HCT116 (cell line): ENCODE data around the gene SLAMF8. TPM values are rescaled to one million over a fixed set of nuclear protein-coding genes. Genes with fewer than 3 reads are reported as not detected.

Experiments used
- ATAC-seq: fragments of 200-7000 bp; cut with Tn5 transposase; 2 replicates; pipeline ENCODE4 v1.9.1; 2020; ENCODE audit warnings: mild to moderate bottlenecking, moderate library complexity
- BruUV-seq: library from RNA; stranded (reverse); fragments of 400-500 nt; replicated peaks from 2 replicates; lab custom pipeline; 2021; lab: Mats Ljungman, UMichigan
- CTCF ChIA-PET: fragments of 300-600 bp; sonication (Branson Sonifier 250); formaldehyde crosslinking; loops from one replicate; lab custom pipeline; 2021; ENCODE audit warnings: antibody characterized with exemption; lab: Charles Lee
- POLR2A ChIA-PET: fragments of 300-600, 350-600 bp; sonication (Branson Sonifier 250); formaldehyde crosslinking; loops from one replicate; lab custom pipeline; 2021; ENCODE audit warnings: antibody characterized with exemption; lab: Charles Lee
- RAD21 ChIA-PET, 2 experiments: fragments of 300-600 bp; sonication (Branson Sonifier 250); formaldehyde crosslinking; loops; one replicate each; lab custom pipeline; 2023; ENCODE audit warnings: low total read pairs in 2 of 2; ENCODE audit not compliant: uncharacterized antibody in 2 of 2, unreplicated experiment in 2 of 2, low non-redundant PET in 1 of 2; lab: Charles Lee
- DNase-seq: peaks from one replicate; pipeline ENCODE4 v3.0.0-alpha.2; 2010; ENCODE audit warnings: low read depth, low spot score
- H2AFZ ChIP-seq: fragments of 200-600 bp; shearing (Covaris generic), sonication (generic); 2 replicates; pipeline ENCODE4 v1.6.1; 2017; ENCODE audit warnings: low read depth, mixed run types, mixed read lengths, antibody characterized with exemption, low read length; ENCODE audit not compliant: poor library complexity, severe bottlenecking
- H3K27ac ChIP-seq: 2 replicates; pipeline ENCODE4 v1.5.1; 2012; ENCODE audit warnings: low read depth, low read length
- H3K27me3 ChIP-seq: fragments of 200-600 bp; sonication (generic); 2 replicates; pipeline ENCODE4 v1.6.1; 2016; ENCODE audit warnings: mixed run types, low read length, mixed read lengths; ENCODE audit not compliant: insufficient read depth
- H3K36me3 ChIP-seq, 2 experiments: fragments of 200-500 bp in 1 of 2; fragments of 200-600 bp in 1 of 2; sonication (Bioruptor generic) in 1 of 2; sonication (generic) in 1 of 2; 2 replicates each; pipeline versions ENCODE4 v1.5.1 to v1.6.1; 2014 to 2016; ENCODE audit warnings: low read length in 2 of 2, inconsistent platforms in 1 of 2, mixed read lengths in 1 of 2, mixed run types in 1 of 2; ENCODE audit not compliant: insufficient read depth in 2 of 2, control insufficient read depth in 1 of 2
- H3K4me1 ChIP-seq, 2 experiments: fragments of 200-600 bp in 1 of 2; sonication (generic) in 1 of 2; 2 replicates each; pipeline versions ENCODE4 v1.5.1 to v1.6.1; 2012 to 2017; ENCODE audit warnings: low read length in 2 of 2, inconsistent platforms in 1 of 2, mild to moderate bottlenecking in 1 of 2, mixed read lengths in 1 of 2, mixed run types in 1 of 2, moderate library complexity in 1 of 2; ENCODE audit not compliant: insufficient read depth in 2 of 2, control insufficient read depth in 1 of 2
- H3K4me2 ChIP-seq: fragments of 200-600 bp; sonication (generic); 2 replicates; pipeline ENCODE4 v1.6.1; 2017; ENCODE audit warnings: mixed run types, low read length, mixed read lengths
- H3K4me3 ChIP-seq, 2 experiments: fragments of 200-600 bp in 1 of 2; sonication (generic) in 1 of 2; replicated peaks in 1 of 2; 2 replicates each; pipeline ENCODE4 v1.5.1; 2011 to 2016; ENCODE audit warnings: low read length in 2 of 2, control low read depth in 1 of 2, low read depth in 1 of 2, mild to moderate bottlenecking in 1 of 2, mixed read lengths in 1 of 2, mixed run types in 1 of 2
- H3K79me2 ChIP-seq: fragments of 200-600 bp; sonication (generic); 2 replicates; pipeline ENCODE4 v1.6.1; 2017; ENCODE audit warnings: mild to moderate bottlenecking, mixed run types, low read length, moderate library complexity, mixed read lengths; ENCODE audit not compliant: insufficient read depth
- H3K9ac ChIP-seq: fragments of 200-600 bp; sonication (generic); 2 replicates; pipeline ENCODE4 v1.6.1; 2016; ENCODE audit warnings: low read length, mixed read lengths
- H3K9me2 ChIP-seq: fragments of 200-600 bp; sonication (generic), shearing (Covaris generic); 2 replicates; pipeline ENCODE4 v1.6.1; 2017; ENCODE audit warnings: mixed run types, mild to moderate bottlenecking, moderate library complexity; ENCODE audit not compliant: insufficient read depth
- H3K9me3 ChIP-seq, 2 experiments: fragments of 200-500 bp in 1 of 2; fragments of 200-600 bp in 1 of 2; sonication (Bioruptor generic) in 1 of 2; sonication (generic) in 1 of 2; 2 replicates each; pipeline ENCODE4 v1.6.1; 2014 to 2017; ENCODE audit warnings: low read length in 2 of 2, mixed read lengths in 2 of 2, inconsistent platforms in 1 of 2, low read depth in 1 of 2, mild to moderate bottlenecking in 1 of 2, mixed run types in 1 of 2, moderate library complexity in 1 of 2; ENCODE audit not compliant: control insufficient read depth in 1 of 2, insufficient read depth in 1 of 2
- H4K20me1 ChIP-seq: fragments of 200-600 bp; sonication (generic), shearing (Covaris generic); 2 replicates; pipeline ENCODE4 v1.6.1; 2017; ENCODE audit warnings: mixed run types, mild to moderate bottlenecking, moderate library complexity; ENCODE audit not compliant: insufficient read depth
- CEBPB ChIP-seq: IDR thresholded peaks from 2 replicates; pipeline ENCODE4 v1.6.1; 2012; ENCODE audit warnings: low read depth
- CTCF ChIP-seq, 3 experiments: fragments of 200-600 bp in 1 of 3; sonication (generic) in 1 of 3; IDR thresholded peaks in 2 of 3; conservative IDR thresholded peaks in 1 of 3; 2 replicates each; pipeline ENCODE4 v1.5.1; 2012 to 2017; ENCODE audit warnings: low read depth in 2 of 3, low read length in 2 of 3, antibody characterized with exemption in 1 of 3, borderline replicate concordance in 1 of 3, control low read depth in 1 of 3, mild to moderate bottlenecking in 1 of 3, mixed read lengths in 1 of 3, mixed run types in 1 of 3, moderate library complexity in 1 of 3; ENCODE audit not compliant: insufficient read depth in 1 of 3
- EGR1 ChIP-seq: IDR thresholded peaks from 2 replicates; pipeline ENCODE4 v1.6.1; 2012; ENCODE audit warnings: low read depth
- ELF1 ChIP-seq: IDR thresholded peaks from 2 replicates; pipeline ENCODE4 v1.6.1; 2012; ENCODE audit warnings: low read depth, borderline replicate concordance
- EZH2 ChIP-seq: fragments of 200-600 bp; sonication (generic); IDR thresholded peaks from 2 replicates; pipeline ENCODE4 v1.6.1; 2017; ENCODE audit warnings: antibody characterized with exemption, mixed run types
- EZH2phosphoT487 ChIP-seq: fragments of 200-600 bp; IDR thresholded peaks from 2 replicates; pipeline ENCODE4 v1.6.1; 2018; ENCODE audit warnings: antibody characterized with exemption, borderline replicate concordance
- JUND ChIP-seq: IDR thresholded peaks from 2 replicates; pipeline ENCODE4 v1.6.1; 2012
- POLR2A ChIP-seq: IDR thresholded peaks from 2 replicates; pipeline ENCODE4 v1.7.0; 2011; ENCODE audit warnings: borderline replicate concordance; ENCODE audit not compliant: insufficient read depth, insufficient read length; ENCODE audit errors: extremely low read depth
- POLR2AphosphoS5 ChIP-seq: IDR thresholded peaks from 2 replicates; pipeline ENCODE4 v1.6.1; 2011; ENCODE audit warnings: mild to moderate bottlenecking, low read depth, low read length, moderate library complexity
- REST ChIP-seq: IDR thresholded peaks from 2 replicates; pipeline ENCODE4 v1.6.1; 2012; ENCODE audit warnings: low read depth
- SRF ChIP-seq: IDR thresholded peaks from 2 replicates; pipeline ENCODE4 v1.6.1; 2012; ENCODE audit warnings: low read depth
- TCF7L2 ChIP-seq: IDR thresholded peaks from 2 replicates; pipeline ENCODE4 v1.7.0; 2011; ENCODE audit warnings: borderline replicate concordance, inconsistent platforms; ENCODE audit not compliant: insufficient read depth, insufficient read length; ENCODE audit errors: extremely low read depth
- ZFX ChIP-seq: fragments of 450-650 bp; IDR thresholded peaks from 2 replicates; pipeline ENCODE4 v1.6.1; 2017
- ZNF274 ChIP-seq: fragments of 200-500 bp; sonication (Bioruptor generic); IDR thresholded peaks from 2 replicates; pipeline ENCODE4 v1.6.1; 2014; ENCODE audit warnings: mild to moderate bottlenecking, low read depth, low read length, inconsistent platforms
- intact Hi-C: fragments of 100-400 bp; cut with micrococcal nuclease; formaldehyde crosslinking; loops from 2 replicates; pipeline ENCODE4 v1.10.0; 2022
- total RNA-seq: library from RNA; stranded (reverse); gene quantifications from one replicate; pipeline ENCODE4 v1.2.1, GENCODE V29; 2021; ENCODE audit not compliant: unreplicated experiment
- TF ChIP-seq, protein P1 (sequence below): IDR thresholded peaks from 2 replicates; pipeline ENCODE4 v1.6.1; 2011; ENCODE audit warnings: mild to moderate bottlenecking, low read length, moderate library complexity; ENCODE audit not compliant: insufficient replicate concordance; ENCODE audit errors: extremely low read depth
- TF ChIP-seq, protein P2 (sequence below): IDR thresholded peaks from 2 replicates; pipeline ENCODE4 v1.6.1; 2012

The SLAMF8 gene
- total RNA-seq, 1 experiment from 2014 or later = not detected

DNA sequence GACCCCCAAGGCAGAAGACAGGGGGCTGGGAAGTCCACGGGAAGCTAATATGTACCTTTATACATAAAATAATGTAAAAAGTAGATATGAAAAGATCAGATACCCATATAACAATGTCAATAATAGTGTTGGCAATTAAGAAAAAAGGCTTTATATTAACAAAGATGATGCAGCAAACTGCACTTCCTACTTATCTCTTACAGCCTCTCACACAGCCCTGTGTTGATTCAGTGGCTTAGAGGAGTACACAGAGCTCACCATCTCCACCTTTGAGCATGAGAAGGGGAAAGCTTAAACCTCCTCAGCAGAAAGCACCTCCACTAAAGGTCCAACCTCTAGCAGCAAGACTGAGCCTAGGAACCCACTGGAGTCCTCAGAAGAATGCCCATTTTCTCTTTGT, 42.9 kb downstream of the SLAMF8 start:
- intact Hi-C loops = no loop called here
- RAD21 ChIA-PET = no interaction called here

More for the DNA sequence above, 42.9 kb downstream of the SLAMF8 start:
- Histone ChIP-seq H3K79me2 (no peaks in the 10 kb centered on the region), H3K27ac (0 out of 2 replicates have a peak overlapping the region, but pooled peaks have one; percentile 6), H3K9me3 (no peaks in the 10 kb centered on the region), H3K36me3 (no peaks in the 10 kb centered on the region), H3K4me3 (peak overlapping the region in 1 of 2 experiments; percentile 24; a peak in 1 of 4 replicates), H3K4me2 (peak overlapping the region; percentile 60), H2AFZ (peak overlapping the region; percentile 19), H3K27me3 (no peaks in the 10 kb centered on the region), H3K4me1 (peaks cover 29 to 57% of the 10 kb centered on the region in 2 experiments), H4K20me1 (no peaks in the 10 kb centered on the region), H3K9ac (peak overlapping the region; percentile 27), H3K9me2 (no peaks in the 10 kb centered on the region)
- ChIA-PET CTCF (interaction anchor here (1.1 kb wide), 1 partner anchor 79 kb away, joined by 3 read pairs; no protein-coding TSS in a partner anchor), POLR2A (interaction anchor here (1.3 to 1.5 kb wide), 2 partner anchors 14 to 20 kb away, joined by 3 to 5 read pairs; no protein-coding TSS in a partner anchor)
- no TSS peak for BruUV-seq
- TF ChIP-seq ZNF274 (no peak), POLR2A (no peak), EGR1 (no peak), POLR2AphosphoS5 (no peak), ELF1 (no peak), ZFX (no peak), EZH2 (no peak), JUND (no peak), CTCF (IDR thresholded peaks at IDR 0.05 in 2 of 3, conservative IDR thresholded peaks at IDR 0.05 in 1 of 3; ENCODE audit: borderline replicate concordance in 1 of 3, insufficient read depth in 1 of 3, low read depth in 2 of 3, low read length in 2 of 3) (no peak), TCF7L2 (no peak), CEBPB (no peak), EZH2phosphoT487 (no peak), SRF (no peak), REST (no peak)
- TF ChIP-seq, protein P1, sequence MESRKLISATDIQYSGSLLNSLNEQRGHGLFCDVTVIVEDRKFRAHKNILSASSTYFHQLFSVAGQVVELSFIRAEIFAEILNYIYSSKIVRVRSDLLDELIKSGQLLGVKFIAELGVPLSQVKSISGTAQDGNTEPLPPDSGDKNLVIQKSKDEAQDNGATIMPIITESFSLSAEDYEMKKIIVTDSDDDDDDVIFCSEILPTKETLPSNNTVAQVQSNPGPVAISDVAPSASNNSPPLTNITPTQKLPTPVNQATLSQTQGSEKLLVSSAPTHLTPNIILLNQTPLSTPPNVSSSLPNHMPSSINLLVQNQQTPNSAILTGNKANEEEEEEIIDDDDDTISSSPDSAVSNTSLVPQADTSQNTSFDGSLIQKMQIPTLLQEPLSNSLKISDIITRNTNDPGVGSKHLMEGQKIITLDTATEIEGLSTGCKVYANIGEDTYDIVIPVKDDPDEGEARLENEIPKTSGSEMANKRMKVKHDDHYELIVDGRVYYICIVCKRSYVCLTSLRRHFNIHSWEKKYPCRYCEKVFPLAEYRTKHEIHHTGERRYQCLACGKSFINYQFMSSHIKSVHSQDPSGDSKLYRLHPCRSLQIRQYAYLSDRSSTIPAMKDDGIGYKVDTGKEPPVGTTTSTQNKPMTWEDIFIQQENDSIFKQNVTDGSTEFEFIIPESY = no peak
- TF ChIP-seq, protein P2, sequence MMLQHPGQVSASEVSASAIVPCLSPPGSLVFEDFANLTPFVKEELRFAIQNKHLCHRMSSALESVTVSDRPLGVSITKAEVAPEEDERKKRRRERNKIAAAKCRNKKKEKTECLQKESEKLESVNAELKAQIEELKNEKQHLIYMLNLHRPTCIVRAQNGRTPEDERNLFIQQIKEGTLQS = no peak
- ATAC-seq = no peak
- DNase-seq = no peak
